ENCODE measurements around the gene ELOA. TPM values are rescaled to one million over a fixed set of nuclear protein-coding genes. Genes with fewer than 3 reads are reported as not detected.

Gene ELOA
- total and polyA plus RNA-seq, 9 of the 15 experiments (the other 6 are each of a cell fraction or from before 2014, with no cell fraction given), result 31.9 to 98.6 (median 61.3) TPM

- TF ChIP-seq ZNF407 (IDR thresholded peaks at IDR 0.05; ENCODE audit: low read depth) (no peak), ASH1L (IDR thresholded peaks at IDR 0.05; ENCODE audit: borderline replicate concordance, low read depth, partially characterized antibody) (peak; percentile 72), DDX20 (tag; IDR thresholded peaks at IDR 0.05; ENCODE audit: low read depth) (no peak), GABPB1 (CRISPR knock-in tag; IDR thresholded peaks at IDR 0.05) (peak; percentile 96), ZNF23 (CRISPR knock-in tag; IDR thresholded peaks at IDR 0.05) (no peak), MGA (IDR thresholded peaks at IDR 0.05) (peak; percentile 51), ZNF134 (CRISPR knock-in tag; conservative IDR thresholded peaks at IDR 0.05) (no peak)
Measured at GRCh38 chr1:23790696-23791515, 47.6 kb downstream of the ELOA start, which contains the start of gene LYPLA2 (continued).

Measured in K562 (cell line).